ENCODE results near the gene GMDS.

The GMDS gene

DNA sequence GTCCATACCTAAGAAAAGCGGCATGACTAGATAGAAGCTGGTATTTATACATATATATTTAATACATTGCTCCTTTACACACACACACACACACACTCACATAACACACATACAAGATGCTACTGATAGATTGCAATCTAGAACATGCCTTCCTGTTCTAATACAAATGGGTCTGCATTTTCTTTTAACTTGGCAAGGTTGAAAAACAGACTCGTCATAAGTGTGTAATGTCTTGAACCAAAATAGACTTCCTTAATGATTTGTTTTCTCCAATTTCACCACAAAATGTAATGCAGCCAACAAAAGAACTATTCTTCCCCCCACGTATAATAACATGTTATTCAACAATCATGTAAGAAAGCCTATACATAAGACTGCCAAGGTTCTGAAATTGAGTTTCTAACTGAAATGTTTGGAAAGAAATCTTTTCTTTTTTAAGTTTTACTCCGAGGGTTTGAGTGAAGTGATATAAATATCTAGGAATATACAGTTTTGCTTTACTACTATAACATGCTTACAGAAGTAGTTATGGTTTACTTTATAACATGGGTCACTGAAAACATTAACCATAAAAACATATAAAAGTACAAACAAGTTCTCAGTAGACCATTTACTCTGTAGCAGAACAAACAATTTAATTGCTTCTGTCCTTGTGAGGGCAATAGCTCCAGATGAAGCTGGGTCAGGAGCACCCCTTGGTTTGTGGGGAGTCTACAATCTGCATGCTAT, 428.2 kb downstream of the GMDS start:
- no peak for DNase-seq (ENCODE audit: low read depth)
- no peak overlapping the region for H3K4me3 ChIP-seq (ENCODE audit: low read depth, low read length)
- TF ChIP-seq, protein P1, sequence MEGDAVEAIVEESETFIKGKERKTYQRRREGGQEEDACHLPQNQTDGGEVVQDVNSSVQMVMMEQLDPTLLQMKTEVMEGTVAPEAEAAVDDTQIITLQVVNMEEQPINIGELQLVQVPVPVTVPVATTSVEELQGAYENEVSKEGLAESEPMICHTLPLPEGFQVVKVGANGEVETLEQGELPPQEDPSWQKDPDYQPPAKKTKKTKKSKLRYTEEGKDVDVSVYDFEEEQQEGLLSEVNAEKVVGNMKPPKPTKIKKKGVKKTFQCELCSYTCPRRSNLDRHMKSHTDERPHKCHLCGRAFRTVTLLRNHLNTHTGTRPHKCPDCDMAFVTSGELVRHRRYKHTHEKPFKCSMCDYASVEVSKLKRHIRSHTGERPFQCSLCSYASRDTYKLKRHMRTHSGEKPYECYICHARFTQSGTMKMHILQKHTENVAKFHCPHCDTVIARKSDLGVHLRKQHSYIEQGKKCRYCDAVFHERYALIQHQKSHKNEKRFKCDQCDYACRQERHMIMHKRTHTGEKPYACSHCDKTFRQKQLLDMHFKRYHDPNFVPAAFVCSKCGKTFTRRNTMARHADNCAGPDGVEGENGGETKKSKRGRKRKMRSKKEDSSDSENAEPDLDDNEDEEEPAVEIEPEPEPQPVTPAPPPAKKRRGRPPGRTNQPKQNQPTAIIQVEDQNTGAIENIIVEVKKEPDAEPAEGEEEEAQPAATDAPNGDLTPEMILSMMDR (IDR thresholded peaks at IDR 0.05; ENCODE audit: insufficient read depth, low read depth, low read length, missing control alignments): no peak

- DNase-seq (ENCODE audit: low read depth): no peak
- TF ChIP-seq, protein P1 (IDR thresholded peaks at IDR 0.05; ENCODE audit: insufficient read depth, low read depth, low read length, missing control alignments): no peak
- H3K4me3 ChIP-seq (ENCODE audit: low read depth, low read length): no peak overlapping the region
Measured at GRCh38 chr6:1815827-1816452, 429.5 kb downstream of the GMDS start.

DNA sequence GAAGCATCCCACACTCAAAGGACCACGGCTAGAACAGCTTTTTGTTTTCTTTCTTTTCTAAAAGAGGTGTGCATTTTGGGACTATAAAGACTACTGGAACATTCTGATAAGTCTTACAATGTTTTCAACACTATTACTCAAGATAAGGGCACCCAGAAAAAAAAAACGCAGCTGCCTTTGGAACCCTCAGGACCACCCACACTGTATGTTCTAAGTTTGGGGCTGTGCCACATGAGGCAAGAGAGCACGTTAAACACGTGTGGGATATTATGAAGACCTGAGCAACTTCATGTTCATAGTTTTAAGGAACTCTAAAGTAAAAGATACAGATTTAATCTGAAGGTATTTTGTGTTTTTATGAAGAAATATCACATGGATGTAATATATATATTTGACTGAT, 431.1 kb downstream of the GMDS start:
- TF ChIP-seq, protein P1 (IDR thresholded peaks at IDR 0.05; ENCODE audit: insufficient read depth, low read depth, low read length, missing control alignments): no peak
- no peak overlapping the region for H3K4me3 ChIP-seq (ENCODE audit: low read depth, low read length)
- DNase-seq (ENCODE audit: low read depth): no peak

- no peak overlapping the region for H3K4me3 ChIP-seq (ENCODE audit: low read depth, low read length)
- TF ChIP-seq, protein P1 (IDR thresholded peaks at IDR 0.05; ENCODE audit: insufficient read depth, low read depth, low read length, missing control alignments): no peak
- no peak for DNase-seq (ENCODE audit: low read depth)
Measured at GRCh38 chr6:1812487-1812886, 432.9 kb downstream of the GMDS start.

- TF ChIP-seq, protein P1 (IDR thresholded peaks at IDR 0.05; ENCODE audit: insufficient read depth, low read depth, low read length, missing control alignments): no peak
- no peak overlapping the region for H3K4me3 ChIP-seq (ENCODE audit: low read depth, low read length)
Measured at GRCh38 chr6:1812034-1812433, 433.4 kb downstream of the GMDS start.

GRCh38 chr6:1810880-1811279, 434.5 kb downstream of the GMDS start:
- TF ChIP-seq, protein P1 (IDR thresholded peaks at IDR 0.05; ENCODE audit: insufficient read depth, low read depth, low read length, missing control alignments): no peak
- no peak for DNase-seq (ENCODE audit: low read depth)
- H3K4me3 ChIP-seq (ENCODE audit: low read depth, low read length): no peak overlapping the region

More at GRCh38 chr6:1812034-1812433, 433.4 kb downstream of the GMDS start:
- DNase-seq (ENCODE audit: low read depth): no peak
